Panc1 (cell line): ENCODE data around the gene CREB1. TPM values are rescaled to one million over a fixed set of nuclear protein-coding genes. Genes with fewer than 3 reads are reported as not detected.

ENCODE experiments used
- ATAC-seq: fragments of 200-7000 bp; cut with Tn5 transposase; 2 replicates; pipeline ENCODE4 v1.9.1; 2020; ENCODE audit warnings: mild to moderate bottlenecking, moderate library complexity
- BruUV-seq: library from RNA; stranded (reverse); fragments of 400-500 nt; replicated peaks from 2 replicates; lab custom pipeline; 2021; lab: Mats Ljungman, UMichigan
- CTCF ChIA-PET: fragments of 300-600 bp; sonication (Branson Sonifier 250); formaldehyde crosslinking; loops from one replicate; lab custom pipeline; 2022; ENCODE audit warnings: antibody characterized with exemption; lab: Charles Lee
- POLR2A ChIA-PET: fragments of 300-600 bp; sonication (Branson Sonifier 250); formaldehyde crosslinking; loops from one replicate; lab custom pipeline; 2022; ENCODE audit warnings: antibody characterized with exemption; lab: Charles Lee
- DNase-seq: peaks from one replicate; pipeline ENCODE4 v3.0.0-alpha.2; 2010; ENCODE audit warnings: low read depth, low spot score
- H3K27ac ChIP-seq: 2 replicates; pipeline ENCODE4 v1.5.1; 2011; ENCODE audit warnings: mild to moderate bottlenecking, low read length, inconsistent platforms
- H3K27me3 ChIP-seq: fragments of 200-500 bp; sonication (Bioruptor generic); 2 replicates; pipeline ENCODE4 v1.6.0; 2014; ENCODE audit warnings: low read length, inconsistent platforms; ENCODE audit not compliant: control insufficient read depth, insufficient read depth
- H3K36me3 ChIP-seq: fragments of 200-500 bp; sonication (Bioruptor generic); 2 replicates; pipeline ENCODE4 v1.5.1; 2014; ENCODE audit warnings: inconsistent platforms, mild to moderate bottlenecking, low read length, moderate library complexity; ENCODE audit not compliant: control insufficient read depth, insufficient read depth
- H3K4me1 ChIP-seq: 2 replicates; pipeline ENCODE4 v1.5.1; 2011; ENCODE audit warnings: inconsistent platforms, mild to moderate bottlenecking, low read length, moderate library complexity; ENCODE audit not compliant: control insufficient read depth, insufficient read depth
- H3K4me3 ChIP-seq, 2 experiments: 2 replicates each; pipeline ENCODE4 v1.5.1; 2011 to 2012; ENCODE audit warnings: low read depth in 2 of 2, low read length in 2 of 2, mild to moderate bottlenecking in 2 of 2, inconsistent platforms in 1 of 2, moderate library complexity in 1 of 2
- H3K9me3 ChIP-seq: fragments of 200-500 bp; sonication (Bioruptor generic); 2 replicates; pipeline ENCODE4 v1.5.1; 2014; ENCODE audit warnings: low read depth, mild to moderate bottlenecking, inconsistent platforms, low read length, moderate library complexity; ENCODE audit not compliant: control insufficient read depth, insufficient read depth
- POLR2AphosphoS5 ChIP-seq: IDR thresholded peaks from 2 replicates; pipeline ENCODE4 v1.6.1; 2012; ENCODE audit warnings: mild to moderate bottlenecking, low read depth, low read length, moderate library complexity
- SIN3A ChIP-seq: IDR thresholded peaks from 2 replicates; pipeline ENCODE4 v1.6.1; 2012; ENCODE audit warnings: low read depth, mild to moderate bottlenecking, low read length, moderate library complexity, borderline replicate concordance; ENCODE audit not compliant: insufficient read depth
- TCF7L2 ChIP-seq: IDR thresholded peaks from 2 replicates; pipeline ENCODE4 v1.6.1; 2011; ENCODE audit warnings: mild to moderate bottlenecking, low read depth, low read length, inconsistent platforms
- in situ Hi-C: cut with HindIII; loops from 2 replicates; pipeline ENCODE4 v1.10.0; 2016; ENCODE audit warnings: low sequenced_read_pairs, low pct_unique_long_range_greater_than_20kb
- intact Hi-C: fragments of 100-400 bp; cut with micrococcal nuclease; formaldehyde crosslinking; loops from one replicate; pipeline ENCODE4 v1.10.0; 2022; ENCODE audit not compliant: unreplicated experiment
- total RNA-seq: library from RNA; stranded (reverse); gene quantifications from one replicate; pipeline ENCODE4 v1.2.1, GENCODE V29; 2021; ENCODE audit not compliant: unreplicated experiment
- TF ChIP-seq, protein P1 (sequence below), 2 experiments: IDR thresholded peaks; 2 replicates each; pipeline ENCODE4 v1.6.1; 2011 to 2012; ENCODE audit warnings: low read depth in 2 of 2, control low read depth in 1 of 2, low read length in 1 of 2, mild to moderate bottlenecking in 1 of 2, moderate library complexity in 1 of 2; ENCODE audit not compliant: insufficient read depth in 1 of 2
- TF ChIP-seq, protein P2 (sequence below): fragments of 450-650 bp; IDR thresholded peaks from 2 replicates; pipeline ENCODE4 v1.5.1; 2017; ENCODE audit warnings: mild to moderate bottlenecking

The CREB1 gene
- total RNA-seq, 1 experiment from 2014 or later: 31.1 TPM

DNA sequence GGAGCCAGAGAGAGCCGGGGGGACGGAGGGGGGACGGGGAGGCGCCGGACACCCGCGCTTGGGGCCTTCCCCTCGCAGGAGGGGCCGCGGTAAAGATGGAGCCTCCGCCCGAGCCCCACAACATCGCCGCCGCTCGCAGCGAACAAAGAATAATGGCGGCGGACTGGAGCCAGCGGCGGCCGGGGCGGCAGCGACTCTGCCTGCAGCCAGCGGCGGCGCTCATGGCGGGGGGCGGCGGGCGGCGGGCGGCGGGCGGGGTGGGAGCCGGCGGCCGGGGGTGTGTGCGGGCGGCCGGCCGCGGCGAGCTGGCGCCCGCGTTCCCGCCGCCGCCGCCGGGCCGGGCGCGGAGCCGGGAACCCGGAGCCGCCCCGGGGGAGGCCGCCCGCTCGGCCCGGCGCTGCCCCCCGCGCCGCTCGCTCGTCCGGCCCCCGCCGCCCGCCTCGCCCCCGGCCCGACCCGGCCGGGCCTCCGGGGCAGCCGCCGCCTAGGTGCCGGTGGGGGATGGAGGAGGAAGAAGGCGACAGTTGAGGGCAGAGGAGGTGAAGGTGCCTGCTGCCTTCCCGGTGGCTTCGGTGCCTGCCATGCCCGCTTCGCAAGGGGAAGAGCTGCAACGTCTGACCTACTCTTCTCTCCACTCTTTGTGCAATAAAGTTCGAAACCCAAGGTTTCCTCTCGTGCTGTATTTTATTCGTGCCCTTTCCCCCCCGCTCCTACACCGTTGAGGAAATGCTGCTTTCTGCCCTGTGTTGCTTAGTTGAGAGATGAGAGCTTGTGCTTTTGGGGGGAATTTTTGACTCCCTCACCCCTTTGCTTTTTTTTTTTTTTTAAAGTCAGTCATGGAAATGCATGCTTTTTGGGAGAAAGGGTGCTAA lies 634 bp downstream of the CREB1 start:
- POLR2A ChIA-PET: interaction anchor here (0.6 to 1.2 kb wide), 10 partner anchors 13 to 1457 kb away, joined by 3 to 7 read pairs (median 4); partner anchors contain the start of genes CCNYL1 and PLEKHM3
- peak; percentile 14 for ATAC-seq
- Histone ChIP-seq H3K4me3 (peak overlapping the region; percentile 87 to 90), H3K27ac (peak overlapping the region; percentile 98), H3K4me1 (peaks cover 20% of the 10 kb centered on the region), H3K9me3 (no peaks in the 10 kb centered on the region), H3K36me3 (no peaks in the 10 kb centered on the region), H3K27me3 (no peaks in the 10 kb centered on the region)
- TF ChIP-seq, protein P1, sequence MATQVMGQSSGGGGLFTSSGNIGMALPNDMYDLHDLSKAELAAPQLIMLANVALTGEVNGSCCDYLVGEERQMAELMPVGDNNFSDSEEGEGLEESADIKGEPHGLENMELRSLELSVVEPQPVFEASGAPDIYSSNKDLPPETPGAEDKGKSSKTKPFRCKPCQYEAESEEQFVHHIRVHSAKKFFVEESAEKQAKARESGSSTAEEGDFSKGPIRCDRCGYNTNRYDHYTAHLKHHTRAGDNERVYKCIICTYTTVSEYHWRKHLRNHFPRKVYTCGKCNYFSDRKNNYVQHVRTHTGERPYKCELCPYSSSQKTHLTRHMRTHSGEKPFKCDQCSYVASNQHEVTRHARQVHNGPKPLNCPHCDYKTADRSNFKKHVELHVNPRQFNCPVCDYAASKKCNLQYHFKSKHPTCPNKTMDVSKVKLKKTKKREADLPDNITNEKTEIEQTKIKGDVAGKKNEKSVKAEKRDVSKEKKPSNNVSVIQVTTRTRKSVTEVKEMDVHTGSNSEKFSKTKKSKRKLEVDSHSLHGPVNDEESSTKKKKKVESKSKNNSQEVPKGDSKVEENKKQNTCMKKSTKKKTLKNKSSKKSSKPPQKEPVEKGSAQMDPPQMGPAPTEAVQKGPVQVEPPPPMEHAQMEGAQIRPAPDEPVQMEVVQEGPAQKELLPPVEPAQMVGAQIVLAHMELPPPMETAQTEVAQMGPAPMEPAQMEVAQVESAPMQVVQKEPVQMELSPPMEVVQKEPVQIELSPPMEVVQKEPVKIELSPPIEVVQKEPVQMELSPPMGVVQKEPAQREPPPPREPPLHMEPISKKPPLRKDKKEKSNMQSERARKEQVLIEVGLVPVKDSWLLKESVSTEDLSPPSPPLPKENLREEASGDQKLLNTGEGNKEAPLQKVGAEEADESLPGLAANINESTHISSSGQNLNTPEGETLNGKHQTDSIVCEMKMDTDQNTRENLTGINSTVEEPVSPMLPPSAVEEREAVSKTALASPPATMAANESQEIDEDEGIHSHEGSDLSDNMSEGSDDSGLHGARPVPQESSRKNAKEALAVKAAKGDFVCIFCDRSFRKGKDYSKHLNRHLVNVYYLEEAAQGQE (IDR thresholded peaks at IDR 0.05; ENCODE audit: insufficient read depth in 1 of 2, low read depth in 2 of 2, low read length in 1 of 2): no peak
- TF ChIP-seq, protein P2, sequence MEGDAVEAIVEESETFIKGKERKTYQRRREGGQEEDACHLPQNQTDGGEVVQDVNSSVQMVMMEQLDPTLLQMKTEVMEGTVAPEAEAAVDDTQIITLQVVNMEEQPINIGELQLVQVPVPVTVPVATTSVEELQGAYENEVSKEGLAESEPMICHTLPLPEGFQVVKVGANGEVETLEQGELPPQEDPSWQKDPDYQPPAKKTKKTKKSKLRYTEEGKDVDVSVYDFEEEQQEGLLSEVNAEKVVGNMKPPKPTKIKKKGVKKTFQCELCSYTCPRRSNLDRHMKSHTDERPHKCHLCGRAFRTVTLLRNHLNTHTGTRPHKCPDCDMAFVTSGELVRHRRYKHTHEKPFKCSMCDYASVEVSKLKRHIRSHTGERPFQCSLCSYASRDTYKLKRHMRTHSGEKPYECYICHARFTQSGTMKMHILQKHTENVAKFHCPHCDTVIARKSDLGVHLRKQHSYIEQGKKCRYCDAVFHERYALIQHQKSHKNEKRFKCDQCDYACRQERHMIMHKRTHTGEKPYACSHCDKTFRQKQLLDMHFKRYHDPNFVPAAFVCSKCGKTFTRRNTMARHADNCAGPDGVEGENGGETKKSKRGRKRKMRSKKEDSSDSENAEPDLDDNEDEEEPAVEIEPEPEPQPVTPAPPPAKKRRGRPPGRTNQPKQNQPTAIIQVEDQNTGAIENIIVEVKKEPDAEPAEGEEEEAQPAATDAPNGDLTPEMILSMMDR: no peak
- peak; percentile 44; the same call in 1 of the 2 replicates for TF ChIP-seq POLR2AphosphoS5
- intact Hi-C loops: loop anchor here (10.0 kb wide), 1 partner anchor 94 kb away; the partner anchor contains the start of gene METTL21A
- BruUV-seq: no TSS peak
- no peak for DNase-seq
- in situ Hi-C loops: no loop called here
- CTCF ChIA-PET: interaction anchor here (0.6 to 0.7 kb wide), 3 partner anchors 9 to 1397 kb away, joined by 3 to 6 read pairs (median 3); no protein-coding TSS in a partner anchor

DNA sequence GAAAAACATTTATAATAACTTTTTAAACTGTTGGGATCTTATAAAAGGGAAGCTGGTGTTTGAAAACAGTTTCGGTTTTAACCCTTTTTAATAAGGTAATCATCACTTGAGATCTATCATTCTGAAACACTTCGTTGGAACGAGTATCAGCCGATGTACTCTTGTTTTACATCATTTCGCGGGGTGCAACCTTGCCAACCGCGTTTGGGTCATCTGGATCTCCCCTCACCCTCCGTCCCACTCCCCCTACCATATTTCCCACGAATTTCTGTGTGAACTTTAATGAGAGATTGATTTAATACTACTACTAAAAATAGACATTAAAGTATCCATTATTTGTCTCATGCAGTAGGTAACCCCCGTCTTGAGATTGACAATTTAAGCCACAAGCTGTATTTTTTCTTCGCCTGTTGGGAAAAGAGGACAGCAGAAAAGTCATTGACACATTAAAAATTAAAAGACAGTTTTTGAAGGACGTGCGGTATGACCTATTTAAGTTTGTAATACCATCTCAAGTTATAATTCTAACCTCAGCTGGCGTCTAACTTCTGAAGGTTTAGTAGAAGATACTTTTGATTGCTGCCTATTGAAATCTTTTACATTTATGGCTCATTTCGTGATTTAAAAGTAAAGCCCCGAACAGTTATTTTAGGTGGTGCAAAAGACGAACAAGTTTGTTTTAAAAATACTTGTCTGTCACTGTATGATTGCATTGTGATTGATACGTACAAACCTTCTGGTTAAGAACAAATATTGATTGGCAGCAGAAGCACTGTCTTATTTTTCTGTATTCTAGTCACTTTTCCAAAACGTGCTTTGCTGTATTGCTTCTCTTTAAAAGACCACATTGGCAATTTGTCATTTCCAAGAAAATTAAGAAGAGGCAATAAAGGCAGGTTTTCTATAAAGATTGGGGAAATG lies 1.5 kb downstream of the CREB1 start:
- Histone ChIP-seq H3K27ac (peak overlapping the region; percentile 98), H3K36me3 (no peaks in the 10 kb centered on the region), H3K4me3 (peak overlapping the region; percentile 87 to 90), H3K9me3 (no peaks in the 10 kb centered on the region), H3K27me3 (no peaks in the 10 kb centered on the region), H3K4me1 (peaks cover 20% of the 10 kb centered on the region)
- no peak for TF ChIP-seq POLR2AphosphoS5
- TF ChIP-seq, protein P1 (IDR thresholded peaks at IDR 0.05; ENCODE audit: insufficient read depth in 1 of 2, low read depth in 2 of 2, low read length in 1 of 2): no peak
- TF ChIP-seq, protein P2: no peak
- no peak for TF ChIP-seq SIN3A
- TF ChIP-seq TCF7L2: no peak
- in situ Hi-C loops: no loop called here
- ChIA-PET CTCF (interaction anchor here (0.6 to 0.7 kb wide), 3 partner anchors 8 to 1398 kb away, joined by 3 to 6 read pairs (median 6); no protein-coding TSS in a partner anchor), POLR2A (interaction anchor here (0.7 kb wide), 1 partner anchor 368 kb away, joined by 3 read pairs; no protein-coding TSS in a partner anchor)
- intact Hi-C loops: loop anchor here (10.0 kb wide), 1 partner anchor 94 kb away; the partner anchor contains the start of gene METTL21A
- DNase-seq (no peak), ATAC-seq (no peak)
- BruUV-seq: TSS peak; percentile 89
